Measurements from ENCODE around the gene ADGRD1. TPM values are rescaled to one million over a fixed set of nuclear protein-coding genes. Genes with fewer than 3 reads are reported as not detected.

ADGRD1 gene
- total and polyA plus RNA-seq, 8 donors = 1.4 to 7.3 (median 5.2) TPM

DNA sequence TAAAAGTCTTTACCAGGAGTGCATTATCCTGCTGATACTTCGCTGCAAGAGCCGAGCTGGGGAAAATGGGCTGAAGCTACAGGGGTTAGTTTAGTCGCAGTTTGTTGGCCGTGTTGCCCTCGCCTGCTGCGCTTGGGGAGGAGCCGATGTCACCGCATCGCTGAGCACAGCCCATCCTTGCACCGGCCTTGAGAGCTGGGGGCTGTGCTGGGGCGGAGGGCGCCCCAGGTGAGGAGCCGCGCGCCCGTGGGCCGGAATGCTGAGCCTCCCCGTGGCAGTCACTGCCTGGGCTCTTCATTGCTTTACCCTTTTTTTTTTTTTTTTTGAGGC lies 50.0 kb downstream of the ADGRD1 start:
- Histone ChIP-seq H3K27ac (no peak overlapping the region), H3K4me3 (no peak overlapping the region), H3K4me1 (no peaks in the 10 kb centered on the region), H3K27me3 (no peaks in the 10 kb centered on the region), H3K36me3 (no peaks in the 10 kb centered on the region), H3K9me3 (no peaks in the 10 kb centered on the region)
- TF ChIP-seq, protein P1, sequence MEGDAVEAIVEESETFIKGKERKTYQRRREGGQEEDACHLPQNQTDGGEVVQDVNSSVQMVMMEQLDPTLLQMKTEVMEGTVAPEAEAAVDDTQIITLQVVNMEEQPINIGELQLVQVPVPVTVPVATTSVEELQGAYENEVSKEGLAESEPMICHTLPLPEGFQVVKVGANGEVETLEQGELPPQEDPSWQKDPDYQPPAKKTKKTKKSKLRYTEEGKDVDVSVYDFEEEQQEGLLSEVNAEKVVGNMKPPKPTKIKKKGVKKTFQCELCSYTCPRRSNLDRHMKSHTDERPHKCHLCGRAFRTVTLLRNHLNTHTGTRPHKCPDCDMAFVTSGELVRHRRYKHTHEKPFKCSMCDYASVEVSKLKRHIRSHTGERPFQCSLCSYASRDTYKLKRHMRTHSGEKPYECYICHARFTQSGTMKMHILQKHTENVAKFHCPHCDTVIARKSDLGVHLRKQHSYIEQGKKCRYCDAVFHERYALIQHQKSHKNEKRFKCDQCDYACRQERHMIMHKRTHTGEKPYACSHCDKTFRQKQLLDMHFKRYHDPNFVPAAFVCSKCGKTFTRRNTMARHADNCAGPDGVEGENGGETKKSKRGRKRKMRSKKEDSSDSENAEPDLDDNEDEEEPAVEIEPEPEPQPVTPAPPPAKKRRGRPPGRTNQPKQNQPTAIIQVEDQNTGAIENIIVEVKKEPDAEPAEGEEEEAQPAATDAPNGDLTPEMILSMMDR (IDR thresholded peaks at IDR 0.05) = no peak
- WGBS, 2 donors = 73 to 79% methylated on average over 18 of the region's 18 CpGs
- DNase-seq (no peak), ATAC-seq (no peak), FAIRE-seq (no peak)
- intact Hi-C loops (cut with DNase I) = no loop called here

GRCh38 chr12:131004166-131004565 lies 50.5 kb downstream of the ADGRD1 start:
- intact Hi-C loops (cut with DNase I) = no loop called here
- DNase-seq (no peak), ATAC-seq (no peak), FAIRE-seq (no peak)
- WGBS, 2 donors = 92 to 93% methylated on average over 22 of the region's 22 CpGs
- Histone ChIP-seq H3K4me1 (no peaks in the 10 kb centered on the region), H3K9me3 (no peaks in the 10 kb centered on the region), H3K4me3 (no peak overlapping the region), H3K36me3 (no peaks in the 10 kb centered on the region), H3K27ac (no peak overlapping the region), H3K27me3 (no peaks in the 10 kb centered on the region)
- TF ChIP-seq, protein P1 (IDR thresholded peaks at IDR 0.05) = no peak

DNA sequence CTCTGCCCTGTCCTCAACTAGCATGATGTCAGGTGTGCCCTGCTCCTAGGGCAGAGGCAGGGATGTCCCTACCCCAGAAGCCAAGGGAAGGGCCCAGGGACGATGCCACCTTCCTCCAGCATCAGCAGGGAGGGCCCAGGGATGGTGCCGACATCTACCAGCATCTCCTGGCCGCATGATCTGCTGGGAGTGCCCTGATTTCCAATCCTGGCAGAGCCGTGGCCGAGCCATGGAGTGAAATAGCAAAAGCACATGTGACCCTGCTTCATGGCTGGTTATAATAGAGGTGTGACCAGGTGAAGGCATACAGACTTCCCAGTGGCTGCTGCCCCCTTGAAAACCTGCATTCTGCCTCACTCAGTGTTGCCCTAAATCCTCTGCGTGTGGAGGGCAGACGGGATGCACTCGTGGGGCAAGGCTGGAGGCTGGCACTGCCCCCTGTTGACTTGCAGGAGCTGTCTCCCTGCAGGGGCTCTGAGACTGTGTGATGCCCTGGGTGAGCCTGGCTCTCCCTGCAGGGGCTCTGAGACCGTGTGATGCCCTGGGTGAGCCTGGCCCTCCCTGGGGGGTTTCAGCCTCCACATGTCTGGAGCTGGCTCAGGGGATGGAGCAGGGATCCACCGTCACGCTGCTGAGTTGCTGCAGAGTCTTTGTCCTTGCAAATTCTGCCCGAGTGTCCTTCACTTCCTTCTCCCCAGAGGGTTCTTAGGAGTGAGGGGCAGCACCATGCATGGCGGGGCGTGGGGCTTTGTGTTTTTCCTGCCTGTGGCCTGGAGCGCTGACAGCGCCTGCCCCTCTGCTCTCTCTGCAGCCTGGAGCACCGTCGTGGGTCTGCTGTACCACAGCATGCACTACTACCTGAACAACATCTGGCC lies 51.7 kb downstream of the ADGRD1 start:
- no peaks in the 10 kb centered on the region for H3K27me3 ChIP-seq
- no peaks in the 10 kb centered on the region for H3K4me1 ChIP-seq
- no peak overlapping the region for H3K27ac ChIP-seq
- intact Hi-C loops (cut with DNase I) = no loop called here
- TF ChIP-seq, protein P1 (IDR thresholded peaks at IDR 0.05) = no peak
- H3K9me3 ChIP-seq = no peaks in the 10 kb centered on the region
- no peak for FAIRE-seq
- no peaks in the 10 kb centered on the region for H3K36me3 ChIP-seq
- DNase-seq = no peak
- no peak overlapping the region for H3K4me3 ChIP-seq
- no peak for ATAC-seq
- WGBS, 2 donors = 84 to 86% methylated on average over 18 of the region's 18 CpGs

GRCh38 chr12:131006036-131006735 lies 52.5 kb downstream of the ADGRD1 start:
- intact Hi-C loops (cut with DNase I) = no loop called here
- H3K4me1 ChIP-seq = no peaks in the 10 kb centered on the region
- TF ChIP-seq, protein P1 (IDR thresholded peaks at IDR 0.05) = no peak
- no peak overlapping the region for H3K4me3 ChIP-seq
- FAIRE-seq = no peak
- H3K9me3 ChIP-seq = no peaks in the 10 kb centered on the region
- no peak for ATAC-seq
- 85% methylated on average over 21 of the region's 21 CpGs for WGBS, 2 donors
- DNase-seq = peak in 1 of 6 donors; percentile 34
- H3K36me3 ChIP-seq = no peaks in the 10 kb centered on the region
- no peak overlapping the region for H3K27ac ChIP-seq
- no peaks in the 10 kb centered on the region for H3K27me3 ChIP-seq

All from pancreas (tissue), 10 donors.